ENCODE results near the gene RRP12. TPM values are rescaled to one million over a fixed set of nuclear protein-coding genes. Genes with fewer than 3 reads are reported as not detected.
A peak's percentile ranks its signal among the peaks of the same experiment; 100 is the strongest.
"Not testable (repeated sequence)": the region's sequence is repeated elsewhere in the genome, so short reads cannot be mapped to it uniquely, and the experiment has no call there.

RRP12 gene
- total RNA-seq, 2 donors from 2014 or later = 6.1 to 12.3 TPM

- peaks cover 0 to 32% of the 10 kb centered on the region in 2 donors for H3K4me1 ChIP-seq
Measured at GRCh38 chr10:97427571-97428179, 26.5 kb upstream of the RRP12 start.

GRCh38 chr10:97426776-97427570, 25.8 kb upstream of the RRP12 start:
- Histone ChIP-seq H3K9me3 (no peaks in the 10 kb centered on the region), H3K4me3 (peak overlapping the region; percentile 86 to 94), H3K27ac (peak overlapping the region; percentile 94 to 95), H3K27me3 (no peaks in the 10 kb centered on the region), H3K4me1 (peaks cover 0 to 32% of the 10 kb centered on the region in 2 donors), H3K36me3 (peaks cover 31% of the 10 kb centered on the region)
- no peak for TF ChIP-seq CTCF (IDR thresholded peaks at IDR 0.05)
- no peak for DNase-seq (ENCODE audit: low spot score)

More at GRCh38 chr10:97427571-97428179, 26.5 kb upstream of the RRP12 start:
- Histone ChIP-seq H3K27ac (peak overlapping the region; percentile 94 to 95), H3K36me3 (peaks cover 34% of the 10 kb centered on the region), H3K9me3 (no peaks in the 10 kb centered on the region), H3K27me3 (no peaks in the 10 kb centered on the region), H3K4me3 (peak overlapping the region; percentile 86 to 94)
- DNase-seq (ENCODE audit: low spot score) = no peak
- TF ChIP-seq CTCF (IDR thresholded peaks at IDR 0.05) = no peak

GRCh38 chr10:97425964-97426775, 25.0 kb upstream of the RRP12 start, which contains the start of gene PGAM1:
TSS of gene PGAM1 (plus strand) at chr10:97426191. CDS start at chr10:97426308, 117 bp downstream.
- TF ChIP-seq CTCF (IDR thresholded peaks at IDR 0.05) = peak; percentile 66 to 74
- peak; percentile 96 for DNase-seq (ENCODE audit: low spot score)

GRCh38 chr10:97423757-97424098, 22.6 kb upstream of the RRP12 start:
- not testable (repeated sequence) for H3K4me3 ChIP-seq; H3K27me3 ChIP-seq; H3K27ac ChIP-seq; H3K9me3 ChIP-seq; H3K36me3 ChIP-seq; DNase-seq (ENCODE audit: low spot score)
- H3K4me1 ChIP-seq = peaks cover 0 to 32% of the 10 kb centered on the region in 2 donors

More at GRCh38 chr10:97425964-97426775, 25.0 kb upstream of the RRP12 start, which contains the start of gene PGAM1:
- peak within 1 kb of the TSS; percentile 86 to 94 for H3K4me3 ChIP-seq
- peaks cover 23% of the 10 kb centered on the region for H3K36me3 ChIP-seq
- no peaks in the 10 kb centered on the region for H3K27me3 ChIP-seq
- H3K4me1 ChIP-seq = peaks cover 0 to 32% of the 10 kb centered on the region in 2 donors
- no peaks in the 10 kb centered on the region for H3K9me3 ChIP-seq
- peak within 1 kb of the TSS; percentile 94 to 95 for H3K27ac ChIP-seq

GRCh38 chr10:97416565-97416964, 15.4 kb upstream of the RRP12 start:
- DNase-seq (ENCODE audit: low spot score) = no peak
- Histone ChIP-seq H3K4me1 (no peaks in the 10 kb centered on the region), H3K27ac (no peak overlapping the region), H3K4me3 (no peak overlapping the region), H3K27me3 (no peaks in the 10 kb centered on the region), H3K36me3 (no peaks in the 10 kb centered on the region), H3K9me3 (no peaks in the 10 kb centered on the region)
- TF ChIP-seq CTCF (IDR thresholded peaks at IDR 0.05) = no peak
